HG02870 (cell line): ENCODE measurements around the gene NPTX2.
"Not testable (repeated sequence)": the region's sequence is repeated elsewhere in the genome, so short reads cannot be mapped to it uniquely, and the experiment has no call there.

Experiments
- ATAC-seq: cut with Tn5 transposase; IDR thresholded peaks from one replicate; pipeline ENCODE4 v1.9.1; 2021; ENCODE audit warnings: mild to moderate bottlenecking, moderate library complexity; ENCODE audit not compliant: unreplicated experiment

The NPTX2 gene

GRCh38 chr7:98617051-98617959, at the start of gene NPTX2:
Gene NPTX2, plus strand, starts transcription at chr7:98617285. Its CDS starts 177 bp downstream, at chr7:98617462.
- no peak for ATAC-seq

DNA sequence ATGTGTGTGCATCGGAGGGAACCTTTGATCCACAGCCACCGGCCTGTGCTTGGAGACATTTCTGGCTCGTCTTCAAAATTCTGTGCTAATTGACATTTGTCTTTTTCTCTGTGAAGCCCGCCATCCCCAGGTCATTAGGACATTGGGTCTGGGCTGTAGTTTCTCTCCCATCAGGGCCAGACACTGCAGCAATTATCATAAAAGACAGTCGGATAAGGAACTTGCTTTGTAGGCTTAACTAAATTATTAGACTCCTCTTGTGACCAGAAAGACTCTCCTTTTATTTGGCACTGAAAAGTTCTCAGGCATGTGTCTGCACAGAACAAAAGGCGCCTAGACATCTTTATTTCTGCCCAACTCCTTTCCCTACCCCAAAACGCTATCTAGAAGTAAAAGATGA, 49.1 kb upstream of the NPTX2 start:
- no peak for ATAC-seq

DNA sequence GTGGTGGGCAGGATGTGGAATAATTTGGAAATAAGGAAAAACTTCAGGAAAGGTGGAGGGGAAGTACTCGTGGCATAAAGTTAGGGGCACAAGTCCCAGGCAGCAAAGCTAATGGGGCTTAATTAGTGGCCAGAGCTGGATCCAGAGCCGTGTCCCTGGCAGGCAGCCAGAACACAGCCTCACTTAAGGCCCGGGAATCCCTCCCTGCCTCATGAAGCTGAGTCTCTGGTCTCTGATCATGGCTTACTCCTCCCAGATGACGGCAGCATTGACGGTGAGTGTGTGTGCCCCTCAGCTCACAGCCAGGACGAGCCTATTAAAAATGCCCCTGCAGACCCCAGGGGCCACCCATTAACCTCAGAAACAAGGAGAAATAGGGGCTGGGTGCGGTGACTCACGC, 48.2 kb upstream of the NPTX2 start:
- no peak for ATAC-seq

DNA sequence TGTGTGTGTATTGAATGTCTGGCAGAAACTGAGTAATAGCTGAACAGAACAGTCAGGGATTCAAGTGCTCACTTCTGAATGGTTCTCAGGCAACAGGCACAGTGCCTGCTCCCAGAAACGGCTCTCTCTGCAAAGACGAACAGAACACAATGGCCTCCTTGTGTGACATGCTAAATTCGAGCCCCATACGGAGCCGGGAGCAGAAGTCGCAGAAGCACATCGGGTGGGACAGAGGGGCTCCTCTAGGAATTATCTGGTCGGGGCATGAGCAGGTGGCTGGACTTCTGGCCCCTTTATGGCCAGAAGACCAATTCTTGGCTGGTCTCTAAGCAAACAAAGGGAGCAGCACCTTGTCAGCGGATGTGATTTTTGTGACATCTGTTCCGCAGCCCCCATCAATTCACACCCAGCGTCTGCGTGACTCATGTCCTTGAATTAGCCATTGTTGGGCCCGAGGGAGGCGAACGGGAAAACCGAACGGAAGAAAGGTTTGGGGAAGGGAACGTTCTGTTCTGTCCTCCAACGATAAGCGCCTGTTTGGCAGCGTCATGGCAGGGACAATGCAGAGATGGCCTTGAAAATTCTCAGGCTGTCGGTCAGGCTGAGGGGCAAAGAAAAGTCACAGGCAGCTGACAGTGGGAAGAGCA, 47.3 kb upstream of the NPTX2 start:
- ATAC-seq: no peak

GRCh38 chr7:98571006-98571405, 46.1 kb upstream of the NPTX2 start:
- no peak for ATAC-seq

- no peak for ATAC-seq
These were observed 45.1 kb upstream of the NPTX2 start for GRCh38 chr7:98571986-98572385.

GRCh38 chr7:98572716-98573115, 44.4 kb upstream of the NPTX2 start:
- not testable (repeated sequence) for ATAC-seq

DNA sequence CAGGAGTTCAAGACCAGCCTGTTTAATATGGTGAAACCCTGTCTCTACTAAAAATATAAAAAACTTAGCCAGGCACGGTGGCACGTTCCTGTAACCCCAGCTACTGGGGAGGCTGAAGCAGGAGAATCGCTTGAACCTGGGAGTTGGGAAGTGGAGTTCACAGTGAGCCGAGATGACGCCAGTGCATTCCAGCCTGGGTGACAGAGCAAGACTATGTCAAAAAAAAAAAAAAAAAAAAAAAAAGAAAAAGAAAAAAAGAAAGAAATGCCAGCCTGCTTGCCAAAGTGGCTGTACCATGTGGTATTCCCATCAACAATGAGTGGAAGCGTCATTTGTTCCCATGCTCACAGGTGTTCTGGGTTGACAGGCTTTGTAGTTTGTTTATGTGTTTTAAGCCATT, 43.3 kb upstream of the NPTX2 start:
- no peak for ATAC-seq

GRCh38 chr7:98575878-98576277, 41.2 kb upstream of the NPTX2 start:
- ATAC-seq: no peak

DNA sequence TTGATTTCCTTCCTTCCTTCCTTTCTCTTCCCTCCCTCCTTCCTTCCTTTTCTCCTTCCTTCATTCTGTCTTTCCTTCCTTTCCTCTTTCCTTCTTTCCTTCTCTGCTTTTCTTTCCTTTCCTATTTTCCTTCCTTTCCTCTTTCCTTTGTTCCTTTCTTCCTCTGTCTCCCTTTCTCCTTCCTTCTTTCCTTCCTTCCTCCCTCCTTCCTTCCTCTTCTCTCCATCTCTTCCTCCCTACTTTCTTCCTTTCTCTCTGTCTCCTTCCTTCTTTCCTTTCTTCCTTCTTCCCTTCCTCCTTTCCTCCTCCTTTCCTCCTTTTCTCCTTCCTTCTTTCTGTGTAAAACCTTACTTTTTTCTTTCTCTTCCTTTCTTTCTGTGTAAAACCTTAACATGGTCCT, 32.3 kb upstream of the NPTX2 start:
- no peak for ATAC-seq

- no peak for ATAC-seq
These were observed 25.2 kb upstream of the NPTX2 start for GRCh38 chr7:98591926-98592325.

DNA sequence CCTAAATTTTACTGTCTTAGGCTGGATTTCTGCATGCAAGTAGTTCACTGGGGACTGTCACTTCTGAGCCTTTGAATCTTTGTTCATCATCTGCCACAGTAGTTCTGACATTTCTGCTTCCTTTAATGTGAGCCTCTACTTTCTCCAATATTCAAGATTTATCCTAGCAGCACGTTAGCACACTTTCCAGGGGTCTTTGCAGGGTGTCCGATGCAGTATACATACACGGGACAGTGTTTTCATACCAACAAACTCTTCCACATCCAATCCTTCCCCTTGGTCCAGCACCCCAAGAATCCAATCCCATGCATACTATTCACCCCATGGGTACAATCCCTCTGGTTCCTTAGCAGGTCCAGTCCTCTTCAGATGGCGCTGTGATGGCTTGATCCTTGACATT, 22.7 kb upstream of the NPTX2 start:
- ATAC-seq: no peak

DNA sequence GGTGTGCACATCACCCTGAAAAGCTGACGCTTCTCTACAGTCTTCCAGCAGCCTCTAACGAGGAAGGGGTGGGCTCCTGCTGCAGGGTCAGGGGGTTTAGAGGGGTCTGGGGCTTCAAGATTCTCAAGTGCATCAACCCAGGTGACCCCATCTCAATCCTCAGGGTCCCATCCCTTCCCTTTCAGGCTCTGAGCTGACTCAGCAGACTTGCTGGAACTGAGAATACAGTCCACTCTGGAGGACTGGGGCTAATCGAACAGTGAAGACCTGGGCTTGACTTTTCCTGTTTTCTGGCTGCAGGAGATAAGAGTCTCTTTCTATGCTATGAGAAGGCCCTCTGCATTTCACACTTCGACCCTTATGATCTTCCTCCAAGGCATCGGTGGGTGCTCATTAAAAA, 22.3 kb upstream of the NPTX2 start:
- ATAC-seq: no peak

DNA sequence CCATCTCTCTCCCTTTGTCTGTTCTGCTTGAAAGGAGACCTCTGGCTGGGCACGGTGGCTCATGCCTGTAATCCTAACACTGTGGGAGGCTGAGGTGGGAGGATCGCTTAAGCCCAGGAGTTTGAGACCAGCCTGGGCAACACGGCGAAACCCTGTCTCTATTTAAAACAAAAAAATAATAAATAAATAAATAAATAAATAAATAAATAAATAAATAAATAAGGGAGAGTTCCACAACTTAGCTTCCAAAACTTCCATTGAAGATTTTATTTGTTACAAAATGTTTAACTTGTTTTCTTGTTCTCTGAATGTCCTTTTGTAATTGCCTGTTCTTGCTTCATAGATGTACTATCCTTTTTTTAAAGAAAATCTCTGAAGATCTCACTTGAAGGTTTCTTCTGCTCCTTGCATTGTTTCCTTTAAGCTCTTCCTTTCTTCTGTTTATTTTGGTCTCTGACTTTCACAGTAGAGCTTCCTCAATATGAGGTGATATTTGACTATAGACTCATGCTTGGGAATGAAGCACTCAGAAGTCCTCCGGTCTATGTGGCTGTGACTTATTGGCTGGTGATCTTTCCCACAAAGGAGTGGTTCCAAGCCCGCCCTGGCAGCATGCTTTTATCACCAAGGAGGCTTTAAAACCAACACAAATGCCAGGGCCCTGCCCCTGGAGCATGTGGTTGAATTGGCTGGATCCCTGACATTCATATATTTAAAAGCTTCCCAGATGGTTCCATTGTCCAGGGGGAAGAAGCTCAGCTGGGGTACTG, 18.1 kb upstream of the NPTX2 start:
- no peak for ATAC-seq

DNA sequence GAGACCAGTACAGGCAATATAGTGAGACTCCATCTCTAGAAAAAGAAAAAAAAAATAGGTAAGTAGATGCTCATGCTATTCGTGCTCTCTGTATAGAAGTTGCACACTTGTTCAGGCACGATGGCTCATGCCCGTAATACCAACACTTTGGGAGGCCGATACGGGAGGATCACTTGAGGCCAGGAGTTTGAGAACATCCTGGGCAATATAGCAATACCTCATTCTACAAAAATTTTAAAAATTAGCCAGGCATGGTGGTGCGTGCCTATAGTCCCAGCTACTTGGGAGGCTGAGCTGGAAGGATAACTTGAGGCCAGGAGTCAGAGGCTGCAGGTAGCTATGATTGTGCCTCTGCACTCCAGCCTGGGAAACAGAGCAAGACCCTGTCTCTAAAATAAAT, 17.2 kb upstream of the NPTX2 start:
- ATAC-seq: no peak

DNA sequence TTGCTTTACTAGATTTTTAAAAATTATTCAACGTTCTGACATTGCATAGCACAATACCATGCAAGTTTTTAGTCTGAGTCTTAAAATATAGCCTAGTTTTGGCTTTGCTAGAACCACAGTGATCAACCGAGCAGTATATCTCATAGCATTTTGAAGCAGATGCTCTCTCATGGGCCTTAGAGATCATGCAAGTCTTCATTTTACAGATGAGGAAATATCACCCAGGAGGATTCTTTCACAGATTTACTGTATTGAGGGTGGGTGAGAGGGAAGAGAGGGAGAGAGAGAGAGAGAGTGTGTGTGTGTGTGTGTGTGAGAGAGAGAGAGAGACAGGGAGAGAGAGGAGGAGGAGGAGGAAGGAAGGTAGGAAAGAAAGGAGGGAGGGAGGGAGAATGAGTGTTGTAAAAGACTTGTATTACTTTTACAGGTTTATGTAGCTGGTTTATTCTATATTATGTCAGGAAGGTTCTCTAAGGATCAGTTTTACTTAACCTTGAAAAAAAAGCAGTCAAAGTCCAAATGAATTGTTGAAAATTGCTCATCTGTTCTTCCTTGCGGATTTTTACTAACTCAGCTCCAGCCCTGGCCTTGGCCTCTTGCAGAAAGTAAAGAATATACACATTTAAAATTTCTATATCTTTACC, 14.2 kb upstream of the NPTX2 start:
- ATAC-seq: no peak

DNA sequence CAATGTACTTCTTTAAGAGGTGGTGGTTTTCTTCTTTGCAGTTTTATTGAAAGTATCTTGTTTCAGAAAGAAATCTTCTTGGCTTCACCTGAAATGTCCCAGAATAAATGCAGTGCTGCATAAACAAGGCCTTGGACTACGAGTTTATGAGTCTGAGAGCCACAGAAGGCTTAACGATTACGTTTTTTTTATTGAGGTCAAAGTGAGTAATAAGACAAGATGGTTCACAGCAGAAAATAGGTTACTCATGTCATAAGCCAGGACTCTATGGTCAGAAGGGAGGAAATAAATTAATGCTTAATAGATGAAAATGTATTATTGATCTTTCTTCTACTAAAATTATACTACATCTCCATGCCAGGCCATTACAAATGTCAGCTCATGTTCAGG, 13.7 kb upstream of the NPTX2 start:
- no peak for ATAC-seq

DNA sequence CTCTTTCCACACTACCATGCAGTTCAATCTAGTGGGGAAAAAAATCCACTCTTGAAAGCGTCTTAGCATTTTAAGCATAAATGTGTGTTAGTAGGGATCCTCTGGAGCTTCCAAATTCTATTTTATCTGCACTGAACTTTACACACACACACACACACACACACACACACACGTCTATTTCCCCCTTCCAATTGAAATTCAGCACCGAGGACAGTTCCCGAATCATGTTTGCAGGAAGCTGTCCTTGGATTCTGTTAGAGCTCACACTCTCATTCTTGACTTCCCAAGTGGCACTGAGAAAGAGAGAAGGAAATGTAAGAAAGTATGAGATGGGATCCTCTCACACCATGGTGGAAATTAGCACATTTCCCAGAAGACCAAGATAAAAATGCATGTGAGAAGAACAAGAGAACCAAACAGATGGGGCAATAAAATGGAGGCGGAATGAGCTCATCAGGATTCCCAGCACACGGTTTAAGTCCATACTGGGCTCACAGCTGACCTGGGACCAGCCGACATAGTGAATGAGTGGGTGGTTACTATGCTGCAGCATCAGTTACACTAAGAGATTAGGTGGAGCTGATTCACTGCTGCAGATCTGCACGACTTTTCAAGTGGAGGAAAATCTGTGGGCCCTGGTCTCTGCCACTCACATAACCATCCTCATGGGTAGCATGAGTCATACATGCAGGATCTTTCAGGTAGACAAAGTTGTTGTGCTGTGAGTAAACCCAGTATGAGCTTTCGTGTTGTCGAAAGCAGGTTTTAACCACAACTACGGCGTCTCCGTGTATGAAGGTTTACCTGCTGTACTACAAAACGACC, 3.3 kb upstream of the NPTX2 start:
- no peak for ATAC-seq

DNA sequence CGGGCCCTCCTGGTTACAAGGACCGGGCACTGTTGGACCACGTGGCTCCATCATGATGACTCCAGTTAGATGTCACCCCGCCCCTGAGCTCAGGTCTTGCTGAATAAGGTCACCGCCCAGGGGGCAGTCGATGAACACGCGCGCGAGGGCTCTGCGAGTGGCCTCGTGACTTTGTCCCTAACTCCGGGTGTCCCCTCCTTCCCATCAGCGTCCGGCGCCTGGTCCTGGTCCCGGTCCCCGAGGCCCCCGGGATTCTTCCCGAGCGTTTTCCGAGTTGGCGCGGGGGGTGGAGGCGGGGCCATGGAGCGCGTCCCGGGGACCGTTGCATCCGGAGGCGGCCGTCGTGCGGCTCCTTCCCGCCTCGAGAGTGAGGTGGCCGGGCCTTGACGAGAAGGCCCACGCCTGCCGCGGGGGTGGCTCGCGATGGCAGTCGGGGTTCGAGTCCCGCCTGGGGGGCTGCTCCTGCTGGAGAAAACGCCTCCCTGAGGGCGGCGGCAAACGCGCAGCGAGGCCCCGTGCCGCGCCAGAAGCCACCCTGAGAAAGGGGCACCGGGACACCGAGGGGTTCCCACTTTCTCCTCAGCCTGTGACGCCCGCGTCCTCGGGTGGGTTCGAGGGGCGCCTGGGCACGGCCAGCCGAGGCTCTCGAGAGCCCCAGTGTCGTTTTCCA, 569 bp upstream of the NPTX2 start:
- ATAC-seq: no peak

GRCh38 chr7:98617960-98618418, 904 bp downstream of the NPTX2 start:
- ATAC-seq: no peak
